GM12875 (cell line): Measurements from ENCODE around the gene ASTN2.

Experiments used
- H3K4me3 ChIP-seq: one replicate; pipeline ENCODE4 v1.5.1; 2011; ENCODE audit warnings: low read depth, low read length, control low read depth
- CTCF ChIP-seq: IDR thresholded peaks from 2 replicates; pipeline ENCODE4 v1.5.1; 2011; ENCODE audit warnings: low read depth, mild to moderate bottlenecking, control low read depth, inconsistent platforms, low read length, moderate library complexity, borderline replicate concordance; ENCODE audit not compliant: insufficient read depth

The ASTN2 gene

GRCh38 chr9:116749176-116749575 is 665.7 kb downstream of the ASTN2 start:
- TF ChIP-seq CTCF: no peak
- H3K4me3 ChIP-seq: no peak overlapping the region

GRCh38 chr9:116741742-116742141 is 673.1 kb downstream of the ASTN2 start:
- H3K4me3 ChIP-seq: no peak overlapping the region
- no peak for TF ChIP-seq CTCF

GRCh38 chr9:116741086-116741740 is 673.6 kb downstream of the ASTN2 start:
- TF ChIP-seq CTCF: no peak
- no peak overlapping the region for H3K4me3 ChIP-seq

GRCh38 chr9:116737152-116737546 is 677.7 kb downstream of the ASTN2 start:
- TF ChIP-seq CTCF: peak; percentile 98
- H3K4me3 ChIP-seq: no peak overlapping the region

- TF ChIP-seq CTCF: no peak
- no peak overlapping the region for H3K4me3 ChIP-seq
Observed at GRCh38 chr9:116736399-116737151, 678.3 kb downstream of the ASTN2 start.

- TF ChIP-seq CTCF: no peak
- H3K4me3 ChIP-seq: no peak overlapping the region
Observed at GRCh38 chr9:116733010-116733641, 681.7 kb downstream of the ASTN2 start.
